HG03066 (cell line): ENCODE measurements around the gene MAMLD1.

Experiments used
- ATAC-seq: cut with Tn5 transposase; IDR thresholded peaks from one replicate; pipeline ENCODE4 v1.9.1; 2021; ENCODE audit warnings: low read depth; ENCODE audit not compliant: unreplicated experiment

The MAMLD1 gene

GRCh38 chrX:150454508-150455214 lies 91.5 kb downstream of the MAMLD1 start:
- no peak for ATAC-seq

GRCh38 chrX:150455215-150455608 lies 92.1 kb downstream of the MAMLD1 start:
- no peak for ATAC-seq

GRCh38 chrX:150456466-150456865 lies 93.3 kb downstream of the MAMLD1 start:
- ATAC-seq: no peak

GRCh38 chrX:150456941-150457340 lies 93.8 kb downstream of the MAMLD1 start:
- ATAC-seq: no peak

GRCh38 chrX:150459196-150459595 lies 96.1 kb downstream of the MAMLD1 start:
- no peak for ATAC-seq

- no peak for ATAC-seq
Measured at GRCh38 chrX:150460063-150460462, 96.9 kb downstream of the MAMLD1 start.

GRCh38 chrX:150460781-150461180 lies 97.7 kb downstream of the MAMLD1 start:
- no peak for ATAC-seq

- ATAC-seq: no peak
Measured at GRCh38 chrX:150463566-150463965, 100.4 kb downstream of the MAMLD1 start.

- no peak for ATAC-seq
Measured at GRCh38 chrX:150464001-150464400, 100.9 kb downstream of the MAMLD1 start.

- ATAC-seq: no peak
Measured at GRCh38 chrX:150465326-150465725, 102.2 kb downstream of the MAMLD1 start.

- ATAC-seq: no peak
Measured at GRCh38 chrX:150465881-150466775, 103.0 kb downstream of the MAMLD1 start.

GRCh38 chrX:150472306-150472705 lies 109.2 kb downstream of the MAMLD1 start:
- ATAC-seq: no peak

GRCh38 chrX:150473371-150473770 lies 110.3 kb downstream of the MAMLD1 start:
- no peak for ATAC-seq

GRCh38 chrX:150475461-150475860 lies 112.3 kb downstream of the MAMLD1 start:
- ATAC-seq: no peak

- ATAC-seq: no peak
Measured at GRCh38 chrX:150476164-150476699, 113.1 kb downstream of the MAMLD1 start.

- no peak for ATAC-seq
Measured at GRCh38 chrX:150477371-150477770, 114.3 kb downstream of the MAMLD1 start.

- ATAC-seq: peak; percentile 55
Measured at GRCh38 chrX:150478496-150479492, 115.7 kb downstream of the MAMLD1 start.

GRCh38 chrX:150482537-150483206 lies 119.6 kb downstream of the MAMLD1 start:
- no peak for ATAC-seq

GRCh38 chrX:150483356-150483985 lies 120.4 kb downstream of the MAMLD1 start:
- ATAC-seq: no peak
